H9 (cell line): ENCODE results near the gene CD248. TPM values are rescaled to one million over a fixed set of nuclear protein-coding genes. Genes with fewer than 3 reads are reported as not detected.
A peak's percentile ranks its signal among the peaks of the same experiment; 100 is the strongest.

ENCODE experiments used
- DNase-seq: peaks from one replicate; pipeline ENCODE4 v3.0.0-alpha.2; 2017
- H2AFZ ChIP-seq: one replicate; pipeline ENCODE4 v1.6.1; 2013; ENCODE audit warnings: mild to moderate bottlenecking, low read length, control low read depth, moderate library complexity
- H2AK5ac ChIP-seq: 2 replicates; pipeline ENCODE4 v1.6.1; 2013; ENCODE audit warnings: low read length, control low read depth, mixed read lengths; ENCODE audit not compliant: insufficient read length
- H2BK120ac ChIP-seq: one replicate; pipeline ENCODE4 v1.6.1; 2013; ENCODE audit warnings: low read depth, mild to moderate bottlenecking, low read length, control low read depth, inconsistent platforms; ENCODE audit not compliant: poor library complexity, severe bottlenecking
- H2BK12ac ChIP-seq: 2 replicates; pipeline ENCODE4 v1.6.1; 2013; ENCODE audit warnings: low read length, control low read depth, mixed read lengths, low read depth; ENCODE audit not compliant: insufficient read length
- H2BK15ac ChIP-seq: 2 replicates; pipeline ENCODE4 v1.6.1; 2013; ENCODE audit warnings: low read depth, low read length, control low read depth
- H2BK20ac ChIP-seq: one replicate; pipeline ENCODE4 v1.6.1; 2013; ENCODE audit warnings: low read depth, mild to moderate bottlenecking, low read length, control low read depth, inconsistent platforms; ENCODE audit not compliant: poor library complexity, severe bottlenecking
- H2BK5ac ChIP-seq: 2 replicates; pipeline ENCODE4 v1.6.1; 2013; ENCODE audit warnings: low read length, control low read depth, mixed read lengths; ENCODE audit not compliant: insufficient read length
- H3K14ac ChIP-seq: 2 replicates; pipeline ENCODE4 v1.6.1; 2013; ENCODE audit warnings: low read length, control low read depth; ENCODE audit not compliant: insufficient read depth
- H3K18ac ChIP-seq: 2 replicates; pipeline ENCODE4 v1.6.1; 2013; ENCODE audit warnings: low read depth, mild to moderate bottlenecking, mixed read lengths, low read length, control low read depth; ENCODE audit not compliant: insufficient read length
- H3K23ac ChIP-seq: 2 replicates; pipeline ENCODE4 v1.6.1; 2013; ENCODE audit warnings: low read length, control low read depth, mixed read lengths, low read depth; ENCODE audit not compliant: insufficient read length
- H3K23me2 ChIP-seq: 2 replicates; pipeline ENCODE4 v1.6.1; 2013; ENCODE audit warnings: low read depth, mild to moderate bottlenecking, mixed read lengths, low read length, control low read depth; ENCODE audit not compliant: insufficient read length, poor library complexity, severe bottlenecking
- H3K27ac ChIP-seq: 2 replicates; pipeline ENCODE4 v1.5.1; 2013; ENCODE audit warnings: low read length, control low read depth, mixed read lengths, low read depth; ENCODE audit not compliant: insufficient read length
- H3K27me3 ChIP-seq: 2 replicates; pipeline ENCODE4 v1.6.1; 2013; ENCODE audit warnings: low read length, control low read depth, inconsistent platforms; ENCODE audit not compliant: insufficient read depth
- H3K4ac ChIP-seq: 2 replicates; pipeline ENCODE4 v1.6.1; 2013; ENCODE audit warnings: low read depth, mild to moderate bottlenecking, control low read depth, inconsistent platforms, low read length, moderate library complexity
- H3K4me1 ChIP-seq: 2 replicates; pipeline ENCODE4 v1.6.1; 2013; ENCODE audit warnings: low read length, control low read depth, inconsistent platforms; ENCODE audit not compliant: insufficient read depth
- H3K4me2 ChIP-seq: 2 replicates; pipeline ENCODE4 v1.6.1; 2013; ENCODE audit warnings: low read length, control low read depth, mixed read lengths; ENCODE audit not compliant: insufficient read length, insufficient read depth
- H3K56ac ChIP-seq: 2 replicates; pipeline ENCODE4 v1.6.1; 2013; ENCODE audit warnings: low read depth, mild to moderate bottlenecking, mixed read lengths, low read length, control low read depth; ENCODE audit not compliant: insufficient read length
- H3K79me1 ChIP-seq: 2 replicates; pipeline ENCODE4 v1.6.1; 2013; ENCODE audit warnings: low read depth, mild to moderate bottlenecking, moderate library complexity, low read length, control low read depth, inconsistent platforms; ENCODE audit not compliant: insufficient read depth, poor library complexity, severe bottlenecking
- H3K79me2 ChIP-seq: 2 replicates; pipeline ENCODE4 v1.6.1; 2013; ENCODE audit warnings: low read length, control low read depth, inconsistent platforms; ENCODE audit not compliant: insufficient read depth
- H3K9ac ChIP-seq: 2 replicates; pipeline ENCODE4 v1.6.1; 2013; ENCODE audit warnings: low read length, control low read depth, mixed read lengths; ENCODE audit not compliant: insufficient read length; ENCODE audit errors: extremely low read depth
- H3K9me3 ChIP-seq: one replicate; pipeline ENCODE4 v1.6.1; 2013; ENCODE audit warnings: low read depth, low read length, inconsistent platforms; ENCODE audit not compliant: control insufficient read depth
- H3T11ph ChIP-seq: one replicate; pipeline ENCODE4 v1.6.1; 2013; ENCODE audit warnings: mild to moderate bottlenecking, low read length, control low read depth, inconsistent platforms
- H4K20me1 ChIP-seq: one replicate; pipeline ENCODE4 v1.6.1; 2013; ENCODE audit not compliant: control insufficient read depth, insufficient read length, insufficient read depth
- H4K5ac ChIP-seq: 2 replicates; pipeline ENCODE4 v1.6.1; 2013; ENCODE audit warnings: low read depth, mild to moderate bottlenecking, mixed read lengths, low read length, control low read depth; ENCODE audit not compliant: insufficient read length
- H4K8ac ChIP-seq: replicated peaks from 2 replicates; pipeline ENCODE4 v1.6.1; 2013; ENCODE audit warnings: low read length, control low read depth, mixed read lengths, low read depth; ENCODE audit not compliant: insufficient read length
- H4K91ac ChIP-seq: 2 replicates; pipeline ENCODE4 v1.6.1; 2013; ENCODE audit warnings: low read depth, mild to moderate bottlenecking, moderate library complexity, mixed read lengths, low read length, control low read depth; ENCODE audit not compliant: insufficient read length
- H3K27ac Mint-ChIP-seq, 3 experiments: 2 replicates in 2 of 3; 3 replicates in 1 of 3; pipeline ENCODE4 v1.8.0; 2020 to 2021; ENCODE audit warnings: mixed read lengths in 3 of 3, mild to moderate bottlenecking in 1 of 3, moderate library complexity in 1 of 3
- H3K27me3 Mint-ChIP-seq: 2 replicates; pipeline ENCODE4 v1.8.0; 2021; ENCODE audit warnings: low read depth, mild to moderate bottlenecking, moderate library complexity, mixed read lengths
- H3K36me3 Mint-ChIP-seq, 3 experiments: 2 replicates in 2 of 3; 3 replicates in 1 of 3; pipeline ENCODE4 v1.8.0; 2020 to 2021; ENCODE audit warnings: low read depth in 3 of 3, mixed read lengths in 3 of 3; ENCODE audit not compliant: insufficient read depth in 1 of 3
- H3K4me1 Mint-ChIP-seq, 2 experiments: 2 replicates each; pipeline ENCODE4 v1.8.0; 2020; ENCODE audit warnings: mixed read lengths in 2 of 2
- H3K4me3 Mint-ChIP-seq, 2 experiments: 2 replicates in 1 of 2; 3 replicates in 1 of 2; pipeline ENCODE4 v1.8.0; 2020 to 2021; ENCODE audit warnings: mild to moderate bottlenecking in 2 of 2, mixed read lengths in 2 of 2, moderate library complexity in 1 of 2
- H3K9me3 Mint-ChIP-seq, 2 experiments: 2 replicates in 1 of 2; 3 replicates in 1 of 2; pipeline ENCODE4 v1.8.0; 2020; ENCODE audit warnings: mild to moderate bottlenecking in 2 of 2, mixed read lengths in 2 of 2, moderate library complexity in 1 of 2
- CTCF ChIP-seq: fragments of 200-600 bp; sonication (generic); conservative IDR thresholded peaks from 3 replicates; pipeline ENCODE4 v1.8.0; 2021; ENCODE audit warnings: antibody characterized with exemption, mild to moderate bottlenecking
- WGBS: extraction: QIAGEN DNeasy Blood & Tissue Kit; methylation state at CpG from one replicate; pipeline ENCODE4 v1.1.7; 2013; ENCODE audit warnings: missing lambda C conversion rate, low lambda C conversion rate, mixed read lengths; ENCODE audit not compliant: insufficient read length; ENCODE audit errors: extremely low coverage; 5-methylcytosine and 5-hydroxymethylcytosine counted together
- total RNA-seq: library from RNA; stranded (reverse); gene quantifications from 2 replicates; pipeline ENCODE4 v1.2.1, GENCODE V29; 2021

Gene CD248
- total RNA-seq, 1 experiment from 2014 or later, result 1.5 TPM

- Histone ChIP-seq H3K4me1 (no peaks in the 10 kb centered on the region), H3K56ac (no peak overlapping the region), H3K9me3 (no peaks in the 10 kb centered on the region), H4K91ac (no peak overlapping the region), H2BK20ac (no peak overlapping the region), H3K9ac (no peak overlapping the region), H3K23ac (no peak overlapping the region), H4K5ac (no peak overlapping the region), H3K79me2 (peaks cover 5% of the 10 kb centered on the region; the same call in 1 of the 2 replicates), H2AFZ (no peak overlapping the region), H3K4me2 (peak overlapping the region; percentile 95), H2BK15ac (no peak overlapping the region), H4K8ac (no peak overlapping the region), H2AK5ac (no peak overlapping the region), H3K4ac (no peak overlapping the region), H3T11ph (no peak overlapping the region), H2BK120ac (no peak overlapping the region), H2BK5ac (no peak overlapping the region), H3K14ac (no peak overlapping the region; the same call in 1 of the 2 replicates), H4K20me1 (peaks cover 2% of the 10 kb centered on the region), H2BK12ac (no peak overlapping the region), H3K27me3 (no peaks in the 10 kb centered on the region), H3K27ac (no peak overlapping the region), H3K18ac (no peak overlapping the region), H3K23me2 (peaks cover 10% of the 10 kb centered on the region), H3K79me1 (no peaks in the 10 kb centered on the region)
- no peak for DNase-seq
- Mint-ChIP-seq H3K4me1 (peaks cover 20 to 22% of the 10 kb centered on the region in 2 experiments), H3K9me3 (no peaks in the 10 kb centered on the region), H3K36me3 (peaks cover 9 to 42% (median 36%) of the 10 kb centered on the region in 3 experiments), H3K27ac (peak overlapping the region; percentile 72 to 95 (median 73); a peak in 4 of 7 replicates), H3K4me3 (peak overlapping the region; percentile 89 to 98), H3K27me3 (no peaks in the 10 kb centered on the region; the same call in 1 of the 2 replicates)
- no CpG with 5 or more reads among the region's 13 CpGs for WGBS
- TF ChIP-seq CTCF, result no peak
Measured at GRCh38 chr11:66267039-66267378, 49.8 kb downstream of the CD248 start.
